NCI-H1105 treated with DMSO at 0.1 percent for 48 hours (cell line): ENCODE results near the gene KCNIP2.
"Not testable (repeated sequence)": the region's sequence is repeated elsewhere in the genome, so short reads cannot be mapped to it uniquely, and the experiment has no call there.

Experiments
- DNase-seq: peaks from one replicate; lab custom pipeline; 2025; lab: John Stamatoyannopoulos, UW

Gene KCNIP2

GRCh38 chr10:101828766-101829551 lies 14.6 kb downstream of the KCNIP2 start:
- DNase-seq = no peak

GRCh38 chr10:101827919-101828600 lies 15.5 kb downstream of the KCNIP2 start:
- DNase-seq = no peak

- no peak for DNase-seq
These were observed 16.7 kb downstream of the KCNIP2 start for GRCh38 chr10:101826852-101827434.

GRCh38 chr10:101824736-101825135 lies 18.9 kb downstream of the KCNIP2 start:
- DNase-seq = no peak

- no peak for DNase-seq
These were observed 24.5 kb downstream of the KCNIP2 start for GRCh38 chr10:101818872-101819633.

- peak; percentile 95 for DNase-seq
These were observed 25.3 kb downstream of the KCNIP2 start, which contains the start of gene OGA for GRCh38 chr10:101818119-101818871. Gene OGA, minus strand, starts transcription at chr10:101818444. Its CDS starts 422 bp downstream, at chr10:101818022.

GRCh38 chr10:101817337-101818118 lies 26.1 kb downstream of the KCNIP2 start:
- peak; percentile 4 for DNase-seq

GRCh38 chr10:101816913-101817336 lies 26.7 kb downstream of the KCNIP2 start:
- no peak for DNase-seq

GRCh38 chr10:101816376-101816775 lies 27.2 kb downstream of the KCNIP2 start:
- no peak for DNase-seq

- no peak for DNase-seq
These were observed 29.0 kb downstream of the KCNIP2 start for GRCh38 chr10:101814466-101815071.

- no peak for DNase-seq
These were observed 31.0 kb downstream of the KCNIP2 start for GRCh38 chr10:101812606-101813005.

- DNase-seq = no peak
These were observed 36.4 kb downstream of the KCNIP2 start for GRCh38 chr10:101807158-101807557.

- DNase-seq = no peak
These were observed 40.1 kb downstream of the KCNIP2 start for GRCh38 chr10:101803511-101803910.

GRCh38 chr10:101797403-101798059 lies 46.1 kb downstream of the KCNIP2 start:
- no peak for DNase-seq

GRCh38 chr10:101793526-101793925 lies 50.1 kb downstream of the KCNIP2 start:
- DNase-seq = no peak

GRCh38 chr10:101789686-101790085 lies 53.9 kb downstream of the KCNIP2 start:
- DNase-seq = no peak

GRCh38 chr10:101789231-101789630 lies 54.4 kb downstream of the KCNIP2 start:
- not testable (repeated sequence) for DNase-seq

- no peak for DNase-seq
These were observed 57.8 kb downstream of the KCNIP2 start for GRCh38 chr10:101785801-101786200.

- no peak for DNase-seq
These were observed 59.0 kb downstream of the KCNIP2 start for GRCh38 chr10:101784558-101784957.

- DNase-seq = no peak
These were observed 59.9 kb downstream of the KCNIP2 start for GRCh38 chr10:101783736-101784118.
